BLaER1 treated with 17β-estradiol and CSF1 and Interleukin-3, amounts not matched to agents 10 nM and 100 nM (cell line): ENCODE measurements around the gene PMF1.

Experiments used
- H3K27ac ChIP-seq, 11 experiments: shearing (Covaris generic); formaldehyde crosslinking; 2 replicates each; pipeline ENCODE4 v1.8.1; 2022
- H3K27me3 ChIP-seq, 11 experiments: shearing (Covaris generic); formaldehyde crosslinking; 2 replicates each; pipeline ENCODE4 v1.8.1; 2022
- H3K36me3 ChIP-seq, 11 experiments: shearing (Covaris generic); formaldehyde crosslinking; 2 replicates each; pipeline ENCODE4 v1.8.1; 2022
- H3K4me1 ChIP-seq, 10 experiments: shearing (Covaris generic); formaldehyde crosslinking; 2 replicates each; pipeline ENCODE4 v1.8.1; 2022
- H3K4me2 ChIP-seq, 11 experiments: shearing (Covaris generic); formaldehyde crosslinking; 2 replicates each; pipeline ENCODE4 v1.8.1; 2022
- H3K4me3 ChIP-seq, 10 experiments: shearing (Covaris generic); formaldehyde crosslinking; 2 replicates each; pipeline ENCODE4 v1.8.1; 2022
- H3K9ac ChIP-seq, 11 experiments: shearing (Covaris generic); formaldehyde crosslinking; 2 replicates each; pipeline ENCODE4 v1.8.1; 2022
- H3K9me3 ChIP-seq, 11 experiments: shearing (Covaris generic); formaldehyde crosslinking; replicated peaks in 1 of 11; 2 replicates each; pipeline ENCODE4 v1.8.1; 2022
- H4K20me1 ChIP-seq, 11 experiments: shearing (Covaris generic); formaldehyde crosslinking; 2 replicates each; pipeline ENCODE4 v1.8.1; 2022
- Cebpa-rat ChIP-seq, 11 experiments: shearing (Covaris generic); IDR thresholded peaks; 2 replicates each; pipeline ENCODE4 v1.8.1; 2022

The PMF1 gene, protein sequence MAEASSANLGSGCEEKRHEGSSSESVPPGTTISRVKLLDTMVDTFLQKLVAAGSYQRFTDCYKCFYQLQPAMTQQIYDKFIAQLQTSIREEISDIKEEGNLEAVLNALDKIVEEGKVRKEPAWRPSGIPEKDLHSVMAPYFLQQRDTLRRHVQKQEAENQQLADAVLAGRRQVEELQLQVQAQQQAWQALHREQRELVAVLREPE

DNA sequence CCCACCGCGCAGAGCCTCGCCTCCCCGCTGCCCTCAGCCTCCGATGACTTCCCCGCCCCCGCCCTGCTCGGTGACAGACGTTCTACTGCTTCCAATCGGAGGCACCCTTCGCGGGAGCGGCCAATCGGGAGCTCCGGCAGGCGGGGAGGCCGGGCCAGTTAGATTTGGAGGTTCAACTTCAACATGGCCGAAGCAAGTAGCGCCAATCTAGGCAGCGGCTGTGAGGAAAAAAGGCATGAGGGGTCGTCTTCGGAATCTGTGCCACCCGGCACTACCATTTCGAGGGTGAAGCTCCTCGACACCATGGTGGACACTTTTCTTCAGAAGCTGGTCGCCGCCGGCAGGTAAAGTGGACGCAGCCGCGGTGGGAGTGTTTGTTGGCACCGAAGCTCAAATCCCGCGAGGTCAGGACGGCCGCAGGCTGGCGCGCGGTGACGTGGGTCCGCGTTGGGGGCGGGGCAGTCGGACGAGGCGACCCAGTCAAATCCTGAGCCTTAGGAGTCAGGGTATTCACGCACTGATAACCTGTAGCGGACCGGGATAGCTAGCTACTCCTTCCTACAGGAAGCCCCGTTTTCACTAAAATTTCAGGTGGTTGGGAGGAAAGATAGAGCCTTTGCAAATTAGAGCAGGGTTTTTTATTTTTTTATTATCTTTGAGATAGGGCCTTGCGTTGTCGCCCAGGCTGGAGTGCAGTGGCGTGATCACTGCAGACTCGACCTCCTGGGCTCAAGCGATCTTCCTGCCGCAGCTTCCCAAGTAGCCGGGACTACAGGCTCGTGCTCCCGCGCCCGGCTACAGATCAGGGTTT, at the start of gene PMF1:
Gene PMF1 (plus strand): TSS at position 175 of the 811 bp plus-strand sequence. CDS start 9 bp downstream, at position 184.
- peaks cover 36 to 71% (median 59%) of the 10 kb centered on the region in 11 experiments for H3K36me3 ChIP-seq
- peak within 1 kb of the TSS; percentile 84 to 97 (median 93) for H3K4me2 ChIP-seq
- peaks cover 19 to 50% (median 33%) of the 10 kb centered on the region in 10 experiments for H3K4me1 ChIP-seq
- peak within 1 kb of the TSS; percentile 89 to 96 (median 94) for H3K27ac ChIP-seq
- H4K20me1 ChIP-seq, result peaks cover 0 to 19% (median 0%) of the 10 kb centered on the region in 11 experiments; a peak in 4 of 22 replicates
- TF ChIP-seq Cebpa-rat (IDR thresholded peaks at IDR 0.05), result no peak
- peak within 1 kb of the TSS; percentile 87 to 95 (median 93) for H3K9ac ChIP-seq
- H3K27me3 ChIP-seq, result no peaks in the 10 kb centered on the region
- peak within 1 kb of the TSS; percentile 68 to 82 (median 71) for H3K4me3 ChIP-seq
- H3K9me3 ChIP-seq, result peaks cover 0 to 4% (median 0%) of the 10 kb centered on the region in 11 experiments; a peak in 3 of 22 replicates

- Histone ChIP-seq H3K4me2 (peak overlapping the region in 2 of 11 experiments; percentile 68 to 72; a peak in 1 of 22 replicates), H3K9me3 (peaks cover 0 to 19% (median 12%) of the 10 kb centered on the region in 11 experiments; a peak in 15 of 22 replicates), H3K36me3 (peaks cover 0 to 95% (median 84%) of the 10 kb centered on the region in 11 experiments; a peak in 18 of 22 replicates), H3K4me3 (no peak overlapping the region), H3K27me3 (no peaks in the 10 kb centered on the region), H3K4me1 (peaks cover 15 to 70% (median 25%) of the 10 kb centered on the region in 10 experiments), H4K20me1 (peaks cover 0 to 8% (median 0%) of the 10 kb centered on the region in 11 experiments; a peak in 2 of 22 replicates), H3K27ac (0 out of 22 replicates have a peak overlapping the region, but pooled peaks of 2 of the 11 experiments have one; percentile 63 to 69), H3K9ac (no peak overlapping the region)
- TF ChIP-seq Cebpa-rat (IDR thresholded peaks at IDR 0.05), result no peak
These were observed 49.1 kb upstream of the PMF1 start for GRCh38 chr1:156163712-156164111.

DNA sequence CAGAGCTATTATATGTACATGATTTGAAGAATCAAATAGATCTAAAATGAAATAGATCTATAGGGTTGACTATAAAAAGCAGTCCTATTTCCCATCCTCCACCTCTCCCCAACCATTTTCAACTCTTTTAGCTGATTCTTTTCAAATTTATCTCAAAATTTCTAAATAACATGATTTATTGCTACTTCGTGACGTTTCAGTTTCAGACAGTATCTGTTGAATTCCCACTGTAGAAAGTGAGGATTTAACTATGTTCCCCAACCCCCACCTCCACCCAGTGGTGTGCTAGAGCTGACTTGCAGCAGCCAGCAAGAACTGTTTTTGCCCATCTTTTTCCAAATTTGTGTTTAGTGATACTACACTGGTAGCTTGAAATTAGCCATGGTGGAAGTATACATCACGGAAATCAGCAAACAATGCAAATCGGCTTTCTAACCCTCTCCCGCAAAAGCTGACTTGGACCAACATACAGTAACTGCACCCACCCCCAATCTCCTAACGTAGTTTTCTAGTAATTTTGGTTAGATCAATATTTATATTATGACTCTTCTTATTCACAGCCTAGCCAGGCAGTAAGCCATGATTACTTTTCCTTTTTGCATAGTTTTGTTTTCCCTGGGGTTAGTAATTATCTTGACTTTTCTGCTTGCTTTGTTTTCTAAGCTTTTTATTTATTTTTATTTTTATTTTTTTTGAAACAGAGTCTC, 48.5 kb upstream of the PMF1 start:
- Histone ChIP-seq H4K20me1 (peaks cover 0 to 10% (median 0%) of the 10 kb centered on the region in 11 experiments; a peak in 2 of 22 replicates), H3K9me3 (peaks cover 0 to 19% (median 12%) of the 10 kb centered on the region in 11 experiments; a peak in 15 of 22 replicates), H3K27ac (peak overlapping the region in 3 of 11 experiments; percentile 38 to 69 (median 63); a peak in 5 of 22 replicates), H3K36me3 (peaks cover 0 to 95% (median 84%) of the 10 kb centered on the region in 11 experiments; a peak in 17 of 22 replicates), H3K4me3 (no peak overlapping the region), H3K4me2 (peak overlapping the region in 3 of 11 experiments; percentile 51 to 72 (median 68); a peak in 5 of 22 replicates), H3K9ac (peak overlapping the region in 2 of 11 experiments; percentile 47 to 59; a peak in 2 of 22 replicates), H3K27me3 (no peaks in the 10 kb centered on the region), H3K4me1 (peaks cover 12 to 65% (median 22%) of the 10 kb centered on the region in 10 experiments)
- no peak for TF ChIP-seq Cebpa-rat (IDR thresholded peaks at IDR 0.05)

- H3K27me3 ChIP-seq, result no peaks in the 10 kb centered on the region
- H3K9ac ChIP-seq, result peak overlapping the region in 3 of 11 experiments; percentile 11 to 59 (median 47); a peak in 3 of 22 replicates
- H3K27ac ChIP-seq, result peak overlapping the region in 3 of 11 experiments; percentile 38 to 69 (median 63); a peak in 5 of 22 replicates
- H3K4me2 ChIP-seq, result peak overlapping the region in 3 of 11 experiments; percentile 51 to 72 (median 68); a peak in 6 of 22 replicates
- TF ChIP-seq Cebpa-rat (IDR thresholded peaks at IDR 0.05), result no peak
- peaks cover 0 to 19% (median 12%) of the 10 kb centered on the region in 11 experiments; a peak in 15 of 22 replicates for H3K9me3 ChIP-seq
- peaks cover 0 to 7% (median 0%) of the 10 kb centered on the region in 11 experiments; a peak in 2 of 22 replicates for H4K20me1 ChIP-seq
- no peak overlapping the region for H3K4me3 ChIP-seq
- peaks cover 7 to 57% (median 14%) of the 10 kb centered on the region in 10 experiments for H3K4me1 ChIP-seq
- H3K36me3 ChIP-seq, result peaks cover 0 to 95% (median 80%) of the 10 kb centered on the region in 11 experiments; a peak in 17 of 22 replicates
These were observed 47.7 kb upstream of the PMF1 start for GRCh38 chr1:156165083-156165482.

- no peak overlapping the region for H3K4me3 ChIP-seq
- no peak overlapping the region for H3K27ac ChIP-seq
- peaks cover 0 to 6% (median 0%) of the 10 kb centered on the region in 11 experiments; a peak in 3 of 22 replicates for H4K20me1 ChIP-seq
- peaks cover 0 to 38% (median 2%) of the 10 kb centered on the region in 10 experiments; a peak in 12 of 20 replicates for H3K4me1 ChIP-seq
- peaks cover 0 to 19% (median 12%) of the 10 kb centered on the region in 11 experiments; a peak in 15 of 22 replicates for H3K9me3 ChIP-seq
- no peaks in the 10 kb centered on the region for H3K27me3 ChIP-seq
- TF ChIP-seq Cebpa-rat (IDR thresholded peaks at IDR 0.05), result no peak
- no peak overlapping the region for H3K9ac ChIP-seq
- H3K4me2 ChIP-seq, result no peak overlapping the region
- peaks cover 0 to 100% (median 83%) of the 10 kb centered on the region in 11 experiments; a peak in 18 of 22 replicates for H3K36me3 ChIP-seq
These were observed 45.3 kb upstream of the PMF1 start for GRCh38 chr1:156167536-156167935.

DNA sequence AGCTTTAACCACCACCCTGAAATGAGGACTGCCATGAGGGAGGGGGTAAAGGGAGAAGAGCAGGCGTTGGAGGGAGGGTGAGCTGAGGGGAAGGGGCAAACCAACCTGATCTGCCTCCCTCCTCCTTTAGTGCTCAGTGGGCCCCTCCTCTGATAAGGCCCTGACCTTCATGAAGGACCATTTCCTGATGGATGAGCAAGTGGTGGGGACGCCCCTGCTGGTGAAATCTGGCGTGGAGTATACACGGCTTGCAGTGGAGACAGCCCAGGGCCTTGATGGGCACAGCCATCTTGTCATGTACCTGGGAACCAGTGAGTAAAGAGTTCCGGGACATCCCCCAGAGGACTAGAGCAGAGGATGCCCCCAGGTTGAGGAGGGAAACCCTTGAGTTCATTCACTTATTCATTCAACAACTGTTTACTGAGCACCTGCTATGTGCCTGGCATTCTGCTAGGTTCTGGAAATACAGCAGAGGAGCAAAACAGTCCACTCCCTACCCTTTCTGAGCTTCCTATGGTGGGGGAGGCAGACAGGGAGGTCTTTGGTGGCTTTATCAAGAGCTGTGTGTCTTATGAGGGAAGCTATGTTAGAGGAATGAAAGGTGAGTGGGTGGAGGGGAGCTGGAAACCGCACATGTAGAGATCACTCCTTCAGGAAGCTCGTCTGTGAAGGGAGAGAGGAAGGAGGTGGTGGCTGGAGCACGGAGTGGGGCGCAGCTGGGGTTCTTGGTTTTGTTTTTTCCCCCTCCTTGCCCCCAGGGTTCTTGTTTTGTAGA, 39.9 kb upstream of the PMF1 start:
- Histone ChIP-seq H3K27me3 (no peaks in the 10 kb centered on the region), H3K36me3 (peaks cover 5 to 100% (median 82%) of the 10 kb centered on the region in 11 experiments; a peak in 18 of 22 replicates), H3K9ac (peak overlapping the region in 1 of 11 experiments; percentile 61; a peak in 3 of 22 replicates), H3K4me2 (peak overlapping the region in 8 of 11 experiments; percentile 1 to 44 (median 23); a peak in 13 of 22 replicates), H3K4me3 (no peak overlapping the region), H3K9me3 (no peaks in the 10 kb centered on the region), H4K20me1 (peaks cover 0 to 30% (median 0%) of the 10 kb centered on the region in 11 experiments; a peak in 8 of 22 replicates), H3K27ac (no peak overlapping the region), H3K4me1 (peaks cover 0 to 11% (median 9%) of the 10 kb centered on the region in 10 experiments; a peak in 14 of 20 replicates)
- TF ChIP-seq Cebpa-rat (IDR thresholded peaks at IDR 0.05), result no peak

- peaks cover 0 to 11% (median 9%) of the 10 kb centered on the region in 10 experiments; a peak in 14 of 20 replicates for H3K4me1 ChIP-seq
- H3K4me2 ChIP-seq, result no peak overlapping the region
These were observed 36.1 kb upstream of the PMF1 start for GRCh38 chr1:156176610-156177210.

More at GRCh38 chr1:156176610-156177210, 36.1 kb upstream of the PMF1 start:
- Histone ChIP-seq H3K27ac (no peak overlapping the region), H3K27me3 (no peaks in the 10 kb centered on the region; a peak in 1 of 22 replicates), H3K9ac (no peak overlapping the region), H3K4me3 (no peak overlapping the region), H3K9me3 (no peaks in the 10 kb centered on the region), H4K20me1 (peaks cover 0 to 30% (median 0%) of the 10 kb centered on the region in 11 experiments; a peak in 8 of 22 replicates), H3K36me3 (peaks cover 5 to 72% (median 62%) of the 10 kb centered on the region in 11 experiments; a peak in 18 of 22 replicates)
- TF ChIP-seq Cebpa-rat (IDR thresholded peaks at IDR 0.05), result no peak
